Measurements from ENCODE around the gene FAM83E. TPM values are rescaled to one million over a fixed set of nuclear protein-coding genes. Genes with fewer than 3 reads are reported as not detected.

Gene FAM83E
- polyA plus RNA-seq, 3 donors = not detected

DNA sequence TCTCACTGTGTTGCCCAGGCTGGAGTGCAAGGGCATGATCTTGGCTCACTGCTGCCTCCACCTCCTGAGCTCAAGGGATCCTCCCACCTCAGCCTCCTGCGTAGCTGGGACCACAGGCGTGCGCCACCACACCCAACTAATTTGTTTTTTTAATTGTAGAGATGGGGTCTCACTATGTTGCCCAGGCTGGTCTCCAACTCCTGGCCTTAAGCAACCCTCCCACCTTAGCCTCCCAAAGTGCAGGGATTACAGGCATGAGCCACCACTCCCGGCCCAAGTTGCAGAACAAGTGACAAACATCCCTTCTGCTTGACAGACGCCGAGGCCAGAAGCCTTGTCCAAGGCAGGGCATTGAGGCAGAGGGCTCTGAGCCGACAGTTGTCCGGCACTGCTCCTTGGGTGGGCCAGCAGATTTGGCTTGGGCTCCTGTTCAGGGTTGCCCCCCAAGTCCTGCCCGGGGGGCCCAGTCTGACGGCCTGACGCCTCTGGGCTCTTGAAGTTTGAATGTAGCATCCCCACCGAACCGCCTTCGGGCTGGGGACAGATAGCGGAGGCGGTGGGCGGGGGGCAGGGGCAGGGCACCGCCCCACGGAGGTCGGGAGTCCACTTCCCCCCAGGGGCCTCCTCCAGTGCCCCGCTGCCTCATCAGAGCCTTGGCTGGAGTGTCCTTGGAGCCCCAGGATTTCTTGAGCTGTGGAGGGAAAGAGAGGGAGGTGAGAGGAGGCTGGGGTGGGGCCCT, 14.0 kb downstream of the FAM83E start:
- H3K9me3 ChIP-seq (replicated peaks in 1 of 2; ENCODE audit: control insufficient read depth in 1 of 2, insufficient read depth in 1 of 2, low read length in 2 of 2) = no peaks in the 10 kb centered on the region
- no peak overlapping the region for H3K27ac ChIP-seq (ENCODE audit: low read depth in 1 of 2, low read length in 2 of 2)
- no peaks in the 10 kb centered on the region for H3K79me2 ChIP-seq (ENCODE audit: insufficient read depth, low read length)
- no peaks in the 10 kb centered on the region for H3K36me3 ChIP-seq (replicated peaks in 1 of 2; ENCODE audit: control insufficient read depth in 1 of 2, insufficient read depth in 2 of 2, low read length in 2 of 2)
- H4K20me1 ChIP-seq (ENCODE audit: insufficient read depth, low read length) = no peaks in the 10 kb centered on the region
- no peak overlapping the region for H2AFZ ChIP-seq (ENCODE audit: insufficient read depth, low read depth, low read length, poor library complexity, severe bottlenecking)
- H3K4me1 ChIP-seq (ENCODE audit: control insufficient read depth in 1 of 2, insufficient read depth in 2 of 2, low read length in 2 of 2) = no peaks in the 10 kb centered on the region
- no peak overlapping the region for H3K4me3 ChIP-seq (replicated peaks in 1 of 3; ENCODE audit: low read depth in 2 of 3, low read length in 3 of 3)
- Mint-ChIP-seq H3K9me3 (peaks cover 0 to 2% (median 0%) of the 10 kb centered on the region in 7 donors), H3K27me3 (ENCODE audit: low read depth in 3 of 3) (peaks cover 5 to 7% (median 5%) of the 10 kb centered on the region in 3 donors), H3K4me1 (peaks cover 2% of the 10 kb centered on the region), H3K4me3 (no peak overlapping the region), H3K36me3 (no peaks in the 10 kb centered on the region), H3K27ac (peak overlapping the region in 2 of 7 donors; percentile 40 to 73)
- H3K4me2 ChIP-seq (replicated peaks; ENCODE audit: extremely low read depth, low read length, poor library complexity, severe bottlenecking) = no peak overlapping the region
- no peaks in the 10 kb centered on the region for H3K27me3 ChIP-seq (ENCODE audit: control insufficient read depth in 2 of 2, insufficient read depth in 2 of 2, low read length in 2 of 2)
- no peak for DNase-seq
- no peak for TF ChIP-seq CTCF (IDR thresholded peaks at IDR 0.05)
- 88% methylated on average over 17 of the region's 21 CpGs for WGBS (ENCODE audit: insufficient coverage)
- intact Hi-C loops (cut with micrococcal nuclease) = no loop called here
- H3K9ac ChIP-seq (ENCODE audit: insufficient read depth, low read length, poor library complexity, severe bottlenecking) = no peak overlapping the region

DNA sequence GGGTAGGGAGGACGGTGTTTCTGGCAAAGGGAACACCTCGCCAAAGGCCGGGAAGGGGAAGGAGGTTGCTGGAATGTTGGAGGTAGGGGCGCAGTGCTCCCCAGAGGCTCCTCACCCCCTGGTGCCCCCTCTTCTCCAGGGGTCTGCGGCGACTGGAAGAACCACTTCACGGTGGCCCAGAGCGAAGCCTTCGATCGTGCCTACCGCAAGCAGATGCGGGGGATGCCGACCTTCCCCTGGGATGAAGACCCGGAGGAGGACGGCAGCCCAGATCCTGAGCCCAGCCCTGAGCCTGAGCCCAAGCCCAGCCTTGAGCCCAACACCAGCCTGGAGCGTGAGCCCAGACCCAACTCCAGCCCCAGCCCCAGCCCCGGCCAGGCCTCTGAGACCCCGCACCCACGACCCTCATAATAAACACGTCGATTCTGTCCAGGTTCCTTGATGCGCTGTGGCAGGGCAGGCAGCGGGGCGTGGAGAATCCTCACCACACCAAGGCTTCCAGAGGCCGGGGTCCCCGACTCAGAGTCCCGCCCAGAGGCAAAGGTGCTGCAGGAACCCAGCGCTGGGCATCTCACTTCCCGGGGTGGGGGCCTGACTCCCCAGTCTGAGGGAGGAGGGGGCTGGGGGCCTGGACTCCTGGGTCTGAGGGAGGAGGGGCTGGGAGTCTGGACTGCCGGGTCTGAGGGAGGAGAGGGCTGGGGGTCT, 15.7 kb downstream of the FAM83E start:
- no peak for DNase-seq
- H3K4me3 ChIP-seq (replicated peaks in 1 of 3; ENCODE audit: low read depth in 2 of 3, low read length in 3 of 3) = no peak overlapping the region
- H3K27ac ChIP-seq (ENCODE audit: low read depth in 1 of 2, low read length in 2 of 2) = no peak overlapping the region
- Mint-ChIP-seq H3K4me3 (no peak overlapping the region), H3K9me3 (peaks cover 0 to 2% (median 0%) of the 10 kb centered on the region in 7 donors), H3K27ac (no peak overlapping the region), H3K4me1 (peaks cover 2% of the 10 kb centered on the region), H3K36me3 (no peaks in the 10 kb centered on the region), H3K27me3 (ENCODE audit: low read depth in 3 of 3) (peaks cover 4 to 7% (median 5%) of the 10 kb centered on the region in 3 donors)
- no peaks in the 10 kb centered on the region for H3K27me3 ChIP-seq (ENCODE audit: control insufficient read depth in 2 of 2, insufficient read depth in 2 of 2, low read length in 2 of 2)
- H4K20me1 ChIP-seq (ENCODE audit: insufficient read depth, low read length) = no peaks in the 10 kb centered on the region
- H3K4me2 ChIP-seq (replicated peaks; ENCODE audit: extremely low read depth, low read length, poor library complexity, severe bottlenecking) = no peak overlapping the region
- H3K36me3 ChIP-seq (replicated peaks in 1 of 2; ENCODE audit: control insufficient read depth in 1 of 2, insufficient read depth in 2 of 2, low read length in 2 of 2) = no peaks in the 10 kb centered on the region
- no peaks in the 10 kb centered on the region for H3K79me2 ChIP-seq (ENCODE audit: insufficient read depth, low read length)
- intact Hi-C loops (cut with micrococcal nuclease) = no loop called here
- no peak for TF ChIP-seq CTCF (IDR thresholded peaks at IDR 0.05)
- no peaks in the 10 kb centered on the region for H3K9me3 ChIP-seq (replicated peaks in 1 of 2; ENCODE audit: control insufficient read depth in 1 of 2, insufficient read depth in 1 of 2, low read length in 2 of 2)
- WGBS (ENCODE audit: insufficient coverage) = 89% methylated on average over 22 of the region's 30 CpGs
- H3K9ac ChIP-seq (ENCODE audit: insufficient read depth, low read length, poor library complexity, severe bottlenecking) = no peak overlapping the region
- H3K4me1 ChIP-seq (ENCODE audit: control insufficient read depth in 1 of 2, insufficient read depth in 2 of 2, low read length in 2 of 2) = no peaks in the 10 kb centered on the region
- H2AFZ ChIP-seq (ENCODE audit: insufficient read depth, low read depth, low read length, poor library complexity, severe bottlenecking) = no peak overlapping the region
